Kidney (tissue), 14 donors: ENCODE measurements around the gene ZNF746. TPM values are rescaled to one million over a fixed set of nuclear protein-coding genes. Genes with fewer than 3 reads are reported as not detected.

ENCODE experiments used
- DNase-seq, 5 donors: peaks; one replicate each; pipeline ENCODE4 v3.0.0-alpha.2; 2013 to 2020
- FAIRE-seq: peaks from 2 replicates; lab custom pipeline; 2012; peaks lifted over from hg19 to GRCh38; lab: Jason Lieb, UNC
- H3K27ac ChIP-seq, 2 donors: one replicate each; pipeline ENCODE4 v1.7.0; 2013; ENCODE audit warnings: low read depth in 2 of 2, low read length in 2 of 2, inconsistent platforms in 1 of 2
- H3K27me3 ChIP-seq: one replicate; pipeline ENCODE4 v1.7.1; 2013; ENCODE audit warnings: low read length, inconsistent platforms; ENCODE audit not compliant: control insufficient read depth, insufficient read depth
- H3K36me3 ChIP-seq, 3 donors: one replicate each; pipeline versions ENCODE4 v1.7.0 to v1.7.1; 2013; ENCODE audit warnings: low read length in 3 of 3, control low read depth in 1 of 3, inconsistent platforms in 1 of 3; ENCODE audit not compliant: insufficient read depth in 3 of 3, control insufficient read depth in 2 of 3
- H3K4me1 ChIP-seq, 3 donors: one replicate each; pipeline versions ENCODE4 v1.7.0 to v1.7.1; 2013; ENCODE audit warnings: low read length in 3 of 3, inconsistent platforms in 1 of 3, low read depth in 1 of 3; ENCODE audit not compliant: control insufficient read depth in 2 of 3, insufficient read depth in 2 of 3
- H3K4me3 ChIP-seq, 3 donors: one replicate each; pipeline versions ENCODE4 v1.7.0 to v1.8.1; 2013; ENCODE audit warnings: low read length in 3 of 3, control low read depth in 1 of 3, inconsistent platforms in 1 of 3
- H3K9ac ChIP-seq, 3 donors: one replicate each; pipeline versions ENCODE4 v1.7.0 to v1.7.1; 2013; ENCODE audit warnings: low read length in 3 of 3, control low read depth in 1 of 3, inconsistent platforms in 1 of 3
- H3K9me3 ChIP-seq, 3 donors: one replicate each; pipeline versions ENCODE4 v1.7.0 to v1.7.1; 2013; ENCODE audit warnings: low read length in 3 of 3, control low read depth in 1 of 3, inconsistent platforms in 1 of 3; ENCODE audit not compliant: control insufficient read depth in 2 of 3, insufficient read depth in 1 of 3
- CTCF ChIP-seq: IDR thresholded peaks from 3 replicates; pipeline ENCODE4 v1.5.1; 2012; ENCODE audit warnings: mild to moderate bottlenecking, moderate library complexity, borderline replicate concordance; ENCODE audit not compliant: insufficient read depth; ENCODE audit errors: extremely low read depth
- intact Hi-C: fragments of 100-400 bp; cut with DNase I; formaldehyde crosslinking; loops from one replicate; pipeline ENCODE4 v1.11.1; 2022
- polyA plus RNA-seq: library from polyadenylated mRNA; stranded (reverse); fragments of 350-450 nt; fragmentation: Illumina TruSeq; extraction: RNeasy Lipid Tissue Mini Kit (QIAGEN cat#74804); gene quantifications from one replicate; pipeline ENCODE4 v1.2.3, GENCODE V29; 2014; ENCODE audit warnings: low read depth, low replicate concordance; ENCODE audit not compliant: insufficient read depth
- total RNA-seq: library from RNA; stranded (reverse); fragmentation: NEBNext Ultra II Directional; extraction: Animal tissue kit (Norgen Biotek cat#: 25700); gene quantifications from one replicate; pipeline ENCODE4 v1.2.1, GENCODE V29; 2021
- donor health status: control.
- donor health status: control.
- donor health status: control.
- donor health status: control.
- donor health status: control.
- donor health status: DM: yes; HTN: yes; CAD: no.
- donor health status: Normal renal cell carcinoma (clear cell type).

The ZNF746 gene
- total and polyA plus RNA-seq, 2 donors from 2014 or later: 6.8 to 17.3 TPM

GRCh38 chr7:149454750-149455149 is 42.9 kb downstream of the ZNF746 start:
- peaks cover 0 to 4% (median 0%) of the 10 kb centered on the region in 3 donors for H3K4me1 ChIP-seq
- no peak for DNase-seq
- H3K27ac ChIP-seq: no peak overlapping the region
- H3K9me3 ChIP-seq: no peaks in the 10 kb centered on the region
- no peak overlapping the region for H3K4me3 ChIP-seq
- no peak overlapping the region for H3K9ac ChIP-seq
- no peak for TF ChIP-seq CTCF
- H3K36me3 ChIP-seq: peaks cover 2 to 25% (median 24%) of the 10 kb centered on the region in 3 donors
- intact Hi-C loops: no loop called here
- H3K27me3 ChIP-seq: no peaks in the 10 kb centered on the region
- no peak for FAIRE-seq

GRCh38 chr7:149454006-149454405 is 43.6 kb downstream of the ZNF746 start:
- H3K27ac ChIP-seq: no peak overlapping the region
- H3K9me3 ChIP-seq: no peaks in the 10 kb centered on the region
- no peak for TF ChIP-seq CTCF
- peaks cover 0 to under 1% (median 0%) of the 10 kb centered on the region in 3 donors for H3K4me1 ChIP-seq
- FAIRE-seq (no peak), DNase-seq (no peak)
- H3K27me3 ChIP-seq: no peaks in the 10 kb centered on the region
- intact Hi-C loops: no loop called here
- peaks cover 2 to 32% (median 29%) of the 10 kb centered on the region in 3 donors for H3K36me3 ChIP-seq
- no peak overlapping the region for H3K4me3 ChIP-seq
- no peak overlapping the region for H3K9ac ChIP-seq

DNA sequence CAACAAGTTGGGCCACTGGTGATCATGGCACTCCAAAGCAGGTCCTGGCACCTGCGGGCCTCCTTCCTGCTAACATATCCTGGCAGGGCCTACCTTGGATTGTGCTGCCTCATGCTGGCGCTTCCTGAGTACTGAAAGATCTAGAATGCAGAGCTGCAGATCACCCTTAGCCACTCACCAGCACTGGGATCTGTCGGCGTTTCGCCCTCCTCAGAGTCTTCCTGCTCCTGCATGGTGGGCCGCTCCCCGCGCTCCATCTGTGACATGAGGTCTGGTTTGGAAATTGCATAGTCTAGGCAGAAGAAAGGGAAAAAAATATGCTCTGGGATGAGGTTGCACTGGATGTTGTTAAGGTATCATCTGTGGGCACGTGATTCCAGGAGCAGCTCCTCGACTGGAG is 46.8 kb downstream of the ZNF746 start:
- FAIRE-seq: no peak
- no peak overlapping the region for H3K4me3 ChIP-seq
- H3K36me3 ChIP-seq: peaks cover 2 to 47% (median 43%) of the 10 kb centered on the region in 3 donors
- no peaks in the 10 kb centered on the region for H3K4me1 ChIP-seq
- no peak overlapping the region for H3K9ac ChIP-seq
- no peaks in the 10 kb centered on the region for H3K27me3 ChIP-seq
- no peaks in the 10 kb centered on the region for H3K9me3 ChIP-seq
- intact Hi-C loops: no loop called here
- TF ChIP-seq CTCF: no peak
- no peak overlapping the region for H3K27ac ChIP-seq
- peak in 1 of 5 donors; percentile 19 for DNase-seq

GRCh38 chr7:149449897-149450296 is 47.7 kb downstream of the ZNF746 start:
- H3K36me3 ChIP-seq: peaks cover 2 to 54% (median 46%) of the 10 kb centered on the region in 3 donors
- FAIRE-seq (no peak), DNase-seq (no peak)

More at GRCh38 chr7:149449897-149450296, 47.7 kb downstream of the ZNF746 start:
- H3K9me3 ChIP-seq: no peaks in the 10 kb centered on the region
- H3K27me3 ChIP-seq: no peaks in the 10 kb centered on the region
- H3K4me3 ChIP-seq: no peak overlapping the region
- no peaks in the 10 kb centered on the region for H3K4me1 ChIP-seq
- intact Hi-C loops: no loop called here
- no peak overlapping the region for H3K9ac ChIP-seq
- no peak overlapping the region for H3K27ac ChIP-seq
- TF ChIP-seq CTCF: no peak
